ENCODE measurements around the gene CYP26B1. TPM values are rescaled to one million over a fixed set of nuclear protein-coding genes. Genes with fewer than 3 reads are reported as not detected.

The CYP26B1 gene
- total RNA-seq, 1 experiment from 2014 or later, result 3.0 TPM

DNA sequence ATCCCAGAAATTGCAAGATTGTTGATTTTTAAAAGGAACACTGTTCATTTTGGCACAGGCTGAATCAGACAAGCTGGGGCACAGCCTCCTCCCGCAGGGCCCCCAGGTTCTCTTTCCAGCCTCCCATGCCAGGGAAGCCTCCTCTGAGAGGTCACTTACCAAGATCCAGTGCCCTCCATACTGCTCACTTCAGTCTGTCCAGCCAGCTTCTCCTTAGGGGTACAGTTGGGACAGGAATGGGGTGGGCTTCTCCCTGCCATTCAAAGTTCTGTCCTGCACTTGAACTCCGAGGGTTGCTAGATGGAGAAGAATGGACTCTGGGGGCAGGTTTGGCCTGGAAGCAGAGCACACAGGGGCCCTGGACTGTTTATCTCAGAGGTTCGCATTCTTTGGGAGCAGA is 7.5 kb upstream of the CYP26B1 start:
- intact Hi-C loops (cut with micrococcal nuclease; ENCODE audit: unreplicated experiment), result no loop called here
- H3K36me3 Mint-ChIP-seq (ENCODE audit: insufficient read depth, unreplicated experiment), result peaks cover 2% of the 10 kb centered on the region
- H3K4me3 Mint-ChIP-seq (ENCODE audit: low read depth, unreplicated experiment), result no peak overlapping the region
- H3K27me3 Mint-ChIP-seq (ENCODE audit: unreplicated experiment), result peaks cover 44% of the 10 kb centered on the region
- H3K4me1 Mint-ChIP-seq (ENCODE audit: low read depth, unreplicated experiment), result peaks cover 5% of the 10 kb centered on the region
- no peaks in the 10 kb centered on the region for H3K9me3 Mint-ChIP-seq (ENCODE audit: low read depth, unreplicated experiment)
- no TSS peak for BruUV-seq (replicated peaks)
- no peak for DNase-seq
- CTCF ChIA-PET, result no interaction called here
- TF ChIP-seq, protein P1, sequence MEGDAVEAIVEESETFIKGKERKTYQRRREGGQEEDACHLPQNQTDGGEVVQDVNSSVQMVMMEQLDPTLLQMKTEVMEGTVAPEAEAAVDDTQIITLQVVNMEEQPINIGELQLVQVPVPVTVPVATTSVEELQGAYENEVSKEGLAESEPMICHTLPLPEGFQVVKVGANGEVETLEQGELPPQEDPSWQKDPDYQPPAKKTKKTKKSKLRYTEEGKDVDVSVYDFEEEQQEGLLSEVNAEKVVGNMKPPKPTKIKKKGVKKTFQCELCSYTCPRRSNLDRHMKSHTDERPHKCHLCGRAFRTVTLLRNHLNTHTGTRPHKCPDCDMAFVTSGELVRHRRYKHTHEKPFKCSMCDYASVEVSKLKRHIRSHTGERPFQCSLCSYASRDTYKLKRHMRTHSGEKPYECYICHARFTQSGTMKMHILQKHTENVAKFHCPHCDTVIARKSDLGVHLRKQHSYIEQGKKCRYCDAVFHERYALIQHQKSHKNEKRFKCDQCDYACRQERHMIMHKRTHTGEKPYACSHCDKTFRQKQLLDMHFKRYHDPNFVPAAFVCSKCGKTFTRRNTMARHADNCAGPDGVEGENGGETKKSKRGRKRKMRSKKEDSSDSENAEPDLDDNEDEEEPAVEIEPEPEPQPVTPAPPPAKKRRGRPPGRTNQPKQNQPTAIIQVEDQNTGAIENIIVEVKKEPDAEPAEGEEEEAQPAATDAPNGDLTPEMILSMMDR (IDR thresholded peaks at IDR 0.05; ENCODE audit: unreplicated experiment), result no peak
- no peak overlapping the region for H3K27ac Mint-ChIP-seq (ENCODE audit: unreplicated experiment)

DNA sequence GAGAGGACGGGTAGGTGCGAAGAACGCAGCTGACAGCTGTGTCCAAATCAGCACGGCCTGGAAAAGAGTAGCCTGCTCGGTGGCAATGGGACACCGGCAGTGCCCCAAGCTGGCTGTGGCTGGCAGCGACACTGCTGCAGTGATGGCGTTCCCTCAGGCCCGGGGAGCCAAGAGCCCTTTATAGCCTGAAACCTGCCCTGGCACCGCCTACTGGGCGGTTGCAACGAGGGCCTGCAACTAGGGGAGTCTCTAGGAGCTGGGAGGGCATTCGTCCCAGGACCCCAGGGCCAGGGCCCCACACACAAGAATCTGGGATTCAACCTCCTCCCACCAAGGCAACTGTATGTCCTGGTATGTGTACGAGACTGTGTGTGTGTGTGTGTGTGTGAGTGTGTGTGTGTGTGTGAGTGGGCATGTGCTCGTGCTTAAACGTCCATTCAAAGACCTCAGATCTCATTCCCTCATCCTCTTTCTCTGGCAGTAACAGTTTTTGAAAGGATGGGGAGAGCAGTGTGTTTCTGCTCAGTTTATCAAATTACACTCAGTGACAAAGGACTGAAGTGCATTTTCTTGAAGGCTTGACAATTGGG is 6.8 kb upstream of the CYP26B1 start:
- intact Hi-C loops (cut with micrococcal nuclease; ENCODE audit: unreplicated experiment), result loop anchor here (5.0 kb wide), 1 partner anchor 542 kb away; no protein-coding TSS in a partner anchor
- CTCF ChIA-PET, result no interaction called here
- peaks cover 11% of the 10 kb centered on the region for H3K4me1 Mint-ChIP-seq (ENCODE audit: low read depth, unreplicated experiment)
- no TSS peak for BruUV-seq (replicated peaks)
- H3K27me3 Mint-ChIP-seq (ENCODE audit: unreplicated experiment), result peaks cover 50% of the 10 kb centered on the region
- no peak overlapping the region for H3K4me3 Mint-ChIP-seq (ENCODE audit: low read depth, unreplicated experiment)
- peaks cover 9% of the 10 kb centered on the region for H3K36me3 Mint-ChIP-seq (ENCODE audit: insufficient read depth, unreplicated experiment)
- no peak for DNase-seq
- no peak overlapping the region for H3K27ac Mint-ChIP-seq (ENCODE audit: unreplicated experiment)
- no peaks in the 10 kb centered on the region for H3K9me3 Mint-ChIP-seq (ENCODE audit: low read depth, unreplicated experiment)
- TF ChIP-seq, protein P1 (IDR thresholded peaks at IDR 0.05; ENCODE audit: unreplicated experiment), result no peak

DNA sequence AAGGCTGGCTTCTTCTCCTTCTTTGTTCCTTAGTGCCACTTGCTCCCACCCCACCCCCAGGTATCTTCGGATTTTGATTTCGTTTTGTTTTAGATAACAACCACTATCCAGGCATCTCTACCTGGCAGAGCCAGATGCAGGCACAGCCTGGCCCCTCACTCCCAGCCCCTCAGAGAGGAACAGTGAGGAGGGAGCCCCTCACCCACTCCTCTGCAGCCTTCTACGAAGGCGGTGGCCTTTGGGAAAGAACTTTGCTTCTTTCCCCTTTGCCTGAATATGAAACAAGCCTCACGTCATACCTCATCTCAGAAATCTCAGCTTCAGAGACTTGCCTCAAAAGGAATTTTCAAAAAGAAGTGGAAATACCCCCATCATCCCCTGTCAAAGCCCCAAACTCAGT is 6.3 kb upstream of the CYP26B1 start:
- peaks cover 14% of the 10 kb centered on the region for H3K36me3 Mint-ChIP-seq (ENCODE audit: insufficient read depth, unreplicated experiment)
- peaks cover 56% of the 10 kb centered on the region for H3K27me3 Mint-ChIP-seq (ENCODE audit: unreplicated experiment)
- CTCF ChIA-PET, result no interaction called here
- no peak for DNase-seq
- H3K4me1 Mint-ChIP-seq (ENCODE audit: low read depth, unreplicated experiment), result peaks cover 17% of the 10 kb centered on the region
- no peaks in the 10 kb centered on the region for H3K9me3 Mint-ChIP-seq (ENCODE audit: low read depth, unreplicated experiment)
- TF ChIP-seq, protein P1 (IDR thresholded peaks at IDR 0.05; ENCODE audit: unreplicated experiment), result no peak
- intact Hi-C loops (cut with micrococcal nuclease; ENCODE audit: unreplicated experiment), result loop anchor here (5.0 kb wide), 1 partner anchor 542 kb away; no protein-coding TSS in a partner anchor
- no peak overlapping the region for H3K4me3 Mint-ChIP-seq (ENCODE audit: low read depth, unreplicated experiment)
- no TSS peak for BruUV-seq (replicated peaks)
- H3K27ac Mint-ChIP-seq (ENCODE audit: unreplicated experiment), result no peak overlapping the region

DNA sequence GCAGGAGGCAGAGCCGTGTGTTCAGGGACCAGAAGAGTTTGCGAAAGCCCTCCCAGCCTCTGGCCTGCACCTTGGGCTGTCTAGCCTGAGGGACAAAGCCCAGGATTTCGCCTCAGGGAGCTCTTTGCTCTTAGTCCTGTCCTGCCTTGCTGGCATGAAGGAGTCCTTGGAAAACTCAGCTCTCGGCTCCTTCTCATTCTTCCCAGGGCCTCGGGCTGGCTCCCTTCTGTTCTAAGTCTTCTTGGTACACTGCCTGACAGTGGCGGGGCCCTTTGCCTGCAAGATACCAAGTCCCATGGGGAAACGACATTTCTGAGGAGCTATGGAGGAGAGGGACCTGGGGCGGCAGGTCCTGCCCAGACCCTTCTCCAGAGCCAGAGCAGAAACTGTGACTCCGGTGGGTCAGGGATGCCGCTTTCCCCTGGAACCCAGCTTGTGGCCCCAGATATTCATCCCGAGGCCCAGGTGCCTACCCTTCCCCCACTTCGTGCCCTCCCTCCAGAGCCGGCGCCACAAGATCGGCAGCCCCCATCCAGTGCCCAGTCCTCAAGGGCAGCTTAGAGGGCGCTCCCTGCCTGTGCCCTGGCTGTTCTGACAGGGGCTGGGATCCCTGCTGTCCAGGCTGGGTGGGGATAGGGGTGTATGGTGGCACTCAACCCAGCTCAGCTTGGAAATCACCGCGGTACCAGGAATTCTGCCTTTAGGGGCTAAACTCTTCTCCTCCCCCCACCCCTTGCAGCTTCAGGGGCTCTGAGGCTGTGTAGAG is 5.5 kb upstream of the CYP26B1 start:
- TF ChIP-seq, protein P1 (IDR thresholded peaks at IDR 0.05; ENCODE audit: unreplicated experiment), result no peak
- CTCF ChIA-PET, result interaction anchor here (0.6 to 1.2 kb wide), 5 partner anchors 26 to 469 kb away, joined by 3 to 6 read pairs (median 4); no protein-coding TSS in a partner anchor
- Mint-ChIP-seq H3K27ac (ENCODE audit: unreplicated experiment) (no peak overlapping the region), H3K36me3 (ENCODE audit: insufficient read depth, unreplicated experiment) (peaks cover 20% of the 10 kb centered on the region), H3K4me1 (ENCODE audit: low read depth, unreplicated experiment) (peaks cover 19% of the 10 kb centered on the region), H3K9me3 (ENCODE audit: low read depth, unreplicated experiment) (no peaks in the 10 kb centered on the region), H3K27me3 (ENCODE audit: unreplicated experiment) (peaks cover 63% of the 10 kb centered on the region), H3K4me3 (ENCODE audit: low read depth, unreplicated experiment) (no peak overlapping the region)
- no TSS peak for BruUV-seq (replicated peaks)
- intact Hi-C loops (cut with micrococcal nuclease; ENCODE audit: unreplicated experiment), result loop anchor here (5.0 kb wide), 1 partner anchor 541 kb away; no protein-coding TSS in a partner anchor
- DNase-seq, result no peak

All from Calu3 (cell line).